Cardiac muscle cell (in vitro differentiated cells and primary cell): Measurements from ENCODE around the gene NCAM1. TPM values are rescaled to one million over a fixed set of nuclear protein-coding genes. Genes with fewer than 3 reads are reported as not detected.

Source experiments
- DNase-seq, 2 donors: peaks; one replicate each; pipeline versions ENCODE4 v3.0.0 to v3.0.0-alpha.2; 2010 to 2017; ENCODE audit warnings: low read depth in 1 of 2, low spot score in 1 of 2
- H3K27ac ChIP-seq: fragments of 200-600 bp; sonication (generic); 2 replicates; pipeline ENCODE4 v1.5.1; 2016
- H3K27me3 ChIP-seq: fragments of 200-600 bp; sonication (generic); 2 replicates; pipeline ENCODE4 v1.6.0; 2016; ENCODE audit warnings: control low read depth
- H3K36me3 ChIP-seq: fragments of 200-600 bp; sonication (generic); 2 replicates; pipeline ENCODE4 v1.5.1; 2016; ENCODE audit warnings: control low read depth
- H3K4me1 ChIP-seq: fragments of 200-600 bp; sonication (generic); 2 replicates; pipeline ENCODE4 v1.8.1; 2017; ENCODE audit warnings: low read depth, mild to moderate bottlenecking, mixed run types
- H3K4me3 ChIP-seq: fragments of 200-600 bp; sonication (generic); 2 replicates; pipeline ENCODE4 v1.5.1; 2016; ENCODE audit warnings: mild to moderate bottlenecking
- H3K9me3 ChIP-seq: fragments of 200-600 bp; sonication (generic); 2 replicates; pipeline ENCODE4 v1.5.1; 2017; ENCODE audit warnings: low read depth, mild to moderate bottlenecking, control low read depth
- CTCF ChIP-seq: IDR thresholded peaks from 2 replicates; pipeline ENCODE4 v1.5.1; 2012; ENCODE audit warnings: low read depth, mild to moderate bottlenecking, low read length
- polyA plus RNA-seq: library from polyadenylated mRNA; unstranded; fragments of >200 nt; fragmentation: Nextera tagmentation; extraction: Ambion mirVana; gene quantifications from 2 replicates; pipeline ENCODE4 v1.2.1, GENCODE V29; 2016
- total RNA-seq: library from RNA; depleted of rRNA; stranded (reverse); fragments of >200 nt; gene quantifications from 2 replicates; pipeline ENCODE4 v1.2.3, GENCODE V29; 2016

Gene NCAM1
- total and polyA plus RNA-seq, 2 experiments from 2014 or later = 61.9 to 203 TPM

GRCh38 chr11:113015098-113015455, 53.9 kb downstream of the NCAM1 start:
- Histone ChIP-seq H3K4me3 (no peak overlapping the region), H3K9me3 (no peaks in the 10 kb centered on the region), H3K36me3 (no peaks in the 10 kb centered on the region), H3K27ac (no peak overlapping the region), H3K4me1 (peaks cover 12% of the 10 kb centered on the region), H3K27me3 (no peaks in the 10 kb centered on the region)
- TF ChIP-seq CTCF = no peak
- DNase-seq = no peak

- no peaks in the 10 kb centered on the region for H3K9me3 ChIP-seq
- peaks cover 12% of the 10 kb centered on the region for H3K4me1 ChIP-seq
- H3K27ac ChIP-seq = no peak overlapping the region
- no peaks in the 10 kb centered on the region for H3K36me3 ChIP-seq
- H3K4me3 ChIP-seq = no peak overlapping the region
- no peak for TF ChIP-seq CTCF
- no peak for DNase-seq
- H3K27me3 ChIP-seq = no peaks in the 10 kb centered on the region
Observed at GRCh38 chr11:113016905-113017304, 55.7 kb downstream of the NCAM1 start.

GRCh38 chr11:113018913-113019312, 57.7 kb downstream of the NCAM1 start:
- TF ChIP-seq CTCF = no peak
- no peak for DNase-seq

GRCh38 chr11:113019711-113020110, 58.5 kb downstream of the NCAM1 start:
- no peak for TF ChIP-seq CTCF
- H3K27ac ChIP-seq = no peak overlapping the region
- no peaks in the 10 kb centered on the region for H3K27me3 ChIP-seq
- H3K4me3 ChIP-seq = no peak overlapping the region
- no peak for DNase-seq
- no peaks in the 10 kb centered on the region for H3K9me3 ChIP-seq
- peaks cover 5% of the 10 kb centered on the region for H3K4me1 ChIP-seq
- no peaks in the 10 kb centered on the region for H3K36me3 ChIP-seq

More at GRCh38 chr11:113018913-113019312, 57.7 kb downstream of the NCAM1 start:
- Histone ChIP-seq H3K27ac (no peak overlapping the region), H3K4me1 (peaks cover 7% of the 10 kb centered on the region), H3K36me3 (no peaks in the 10 kb centered on the region), H3K4me3 (no peak overlapping the region), H3K9me3 (no peaks in the 10 kb centered on the region), H3K27me3 (no peaks in the 10 kb centered on the region)

GRCh38 chr11:113021111-113021510, 59.9 kb downstream of the NCAM1 start:
- H3K36me3 ChIP-seq = no peaks in the 10 kb centered on the region
- H3K27ac ChIP-seq = no peak overlapping the region
- no peaks in the 10 kb centered on the region for H3K9me3 ChIP-seq
- H3K4me1 ChIP-seq = no peaks in the 10 kb centered on the region
- H3K27me3 ChIP-seq = no peaks in the 10 kb centered on the region
- no peak overlapping the region for H3K4me3 ChIP-seq
- TF ChIP-seq CTCF = no peak
- DNase-seq = no peak

GRCh38 chr11:113022262-113022661, 61.0 kb downstream of the NCAM1 start:
- no peaks in the 10 kb centered on the region for H3K9me3 ChIP-seq
- H3K4me3 ChIP-seq = no peak overlapping the region
- H3K36me3 ChIP-seq = no peaks in the 10 kb centered on the region
- no peaks in the 10 kb centered on the region for H3K27me3 ChIP-seq
- DNase-seq = peak in 1 of 2 donors; percentile 3
- no peaks in the 10 kb centered on the region for H3K4me1 ChIP-seq
- TF ChIP-seq CTCF = no peak
- no peak overlapping the region for H3K27ac ChIP-seq
